Activated CD4-positive, alpha-beta T cell treated with anti-CD3 and anti-CD28 coated beads, Interleukin-2, amount 10 ng/mL, durations not matched to agents 24 days and 14 days (primary cell): ENCODE data around the gene KCNJ15. TPM values are rescaled to one million over a fixed set of nuclear protein-coding genes. Genes with fewer than 3 reads are reported as not detected.

Experiments used
- DNase-seq: peaks from one replicate; pipeline ENCODE4 v3.0.0; 2022
- H3K27ac Mint-ChIP-seq: one replicate; pipeline ENCODE4 v1.8.0; 2022; ENCODE audit warnings: mild to moderate bottlenecking, mixed read lengths
- H3K27me3 Mint-ChIP-seq: one replicate; pipeline ENCODE4 v1.8.0; 2022; ENCODE audit warnings: mixed read lengths
- H3K36me3 Mint-ChIP-seq: one replicate; pipeline ENCODE4 v1.8.0; 2022; ENCODE audit warnings: low read depth, mild to moderate bottlenecking, mixed read lengths
- H3K4me1 Mint-ChIP-seq: one replicate; pipeline ENCODE4 v1.8.0; 2021; ENCODE audit warnings: mixed read lengths
- H3K4me3 Mint-ChIP-seq: one replicate; pipeline ENCODE4 v1.8.0; 2022; ENCODE audit warnings: mild to moderate bottlenecking, moderate library complexity, mixed read lengths
- H3K9me3 Mint-ChIP-seq: one replicate; pipeline ENCODE4 v1.8.0; 2021; ENCODE audit warnings: mixed read lengths
- intact Hi-C: fragments of 100-400 bp; cut with micrococcal nuclease; formaldehyde crosslinking; loops from one replicate; pipeline ENCODE4 v1.15.1; 2023
- total RNA-seq: library from RNA; stranded (reverse); gene quantifications from 2 replicates; pipeline ENCODE4 v1.2.3, GENCODE V29; 2022

The KCNJ15 gene
- total RNA-seq: 2.0 and 2.3 TPM in 2 replicates

DNA sequence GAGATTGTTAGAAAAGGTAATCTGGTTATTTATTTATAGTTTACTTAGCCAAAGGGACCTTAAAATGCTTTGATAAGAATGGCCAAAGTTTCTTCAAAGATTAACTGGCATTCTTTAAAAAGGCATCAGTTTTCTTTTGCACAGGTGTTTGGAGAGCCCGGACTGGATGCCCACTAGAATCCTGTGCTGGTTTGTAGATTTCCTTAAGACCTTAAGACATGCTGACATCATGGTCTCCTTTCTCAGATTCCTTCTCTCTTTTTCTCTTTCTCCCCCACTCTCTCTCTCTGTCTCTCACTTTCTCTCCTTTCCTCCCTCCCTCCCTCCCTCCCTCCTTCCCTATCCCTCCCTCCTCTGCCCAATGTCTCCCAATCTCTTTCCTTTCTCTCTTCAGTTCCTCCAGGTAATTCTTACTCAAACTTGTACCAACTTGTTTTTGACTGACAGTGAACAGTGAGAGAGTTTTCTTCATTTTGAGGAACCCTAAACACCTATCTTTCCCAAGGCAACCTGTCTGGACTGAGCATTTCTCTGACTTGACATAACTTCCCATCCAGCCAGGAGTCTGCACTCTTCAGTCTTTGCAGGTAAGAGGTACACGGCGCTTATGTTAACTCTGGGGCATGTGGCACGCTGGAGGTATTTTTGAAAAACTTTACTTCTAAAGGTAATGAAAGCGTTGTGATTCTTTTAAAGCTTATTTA, at the start of gene KCNJ15:
TSS of gene KCNJ15 (plus strand) at position 393 of the 704 bp plus-strand sequence. CDS start 42,271 bp downstream, outside the sequence.
- no peak within 1 kb of the TSS for H3K4me3 Mint-ChIP-seq
- H3K27me3 Mint-ChIP-seq: peaks cover 45% of the 10 kb centered on the region
- no peak for DNase-seq
- no peak within 1 kb of the TSS for H3K27ac Mint-ChIP-seq
- no peaks in the 10 kb centered on the region for H3K9me3 Mint-ChIP-seq
- H3K36me3 Mint-ChIP-seq: no peaks in the 10 kb centered on the region
- peaks cover 2% of the 10 kb centered on the region for H3K4me1 Mint-ChIP-seq
- intact Hi-C loops: no loop called here

DNA sequence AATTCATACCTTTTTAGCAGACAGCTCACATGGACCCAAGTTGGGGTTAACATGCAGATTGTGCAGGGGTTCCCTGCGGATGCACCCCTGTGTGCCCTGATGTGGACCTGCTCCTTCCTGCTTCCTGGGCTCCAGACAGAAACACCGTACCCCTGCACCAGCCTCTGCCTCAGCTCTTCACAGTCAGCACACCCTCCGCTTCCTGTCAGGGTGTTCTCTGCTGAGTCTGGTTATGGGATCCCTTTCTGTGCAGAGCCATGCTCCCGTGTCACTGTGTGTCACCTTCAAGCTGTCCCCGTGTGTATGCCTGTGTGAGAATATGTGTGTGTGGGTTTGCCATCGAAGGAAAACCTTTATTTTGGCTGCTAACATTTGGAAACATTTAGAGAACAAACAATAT, 48.7 kb upstream of the KCNJ15 start:
- no peaks in the 10 kb centered on the region for H3K4me1 Mint-ChIP-seq
- peaks cover 21% of the 10 kb centered on the region for H3K27me3 Mint-ChIP-seq
- DNase-seq: peak; percentile 54

DNA sequence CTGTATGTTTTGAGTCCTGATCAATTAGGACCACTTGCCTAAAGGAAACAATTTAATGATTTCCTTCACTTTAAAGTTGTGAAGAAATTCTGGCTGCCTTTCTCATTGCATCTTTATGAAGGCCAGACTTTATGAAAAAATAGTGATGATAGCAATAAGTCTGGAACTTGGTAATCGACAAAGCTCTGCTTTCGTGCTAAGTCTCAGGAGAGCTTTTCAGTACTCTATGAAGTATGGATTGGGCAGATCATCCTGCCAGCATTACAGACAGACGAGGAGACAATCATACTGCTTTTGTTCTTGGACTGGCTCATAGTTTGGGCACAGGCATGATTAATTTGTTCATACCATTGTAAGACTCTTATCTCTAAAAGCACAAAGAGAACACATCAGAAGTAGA, 45.5 kb upstream of the KCNJ15 start:
- intact Hi-C loops: no loop called here
- peaks cover 20% of the 10 kb centered on the region for H3K27me3 Mint-ChIP-seq
- H3K4me3 Mint-ChIP-seq: no peak overlapping the region
- DNase-seq: peak; percentile 28
- H3K27ac Mint-ChIP-seq: no peak overlapping the region
- no peaks in the 10 kb centered on the region for H3K4me1 Mint-ChIP-seq
- peaks cover 6% of the 10 kb centered on the region for H3K9me3 Mint-ChIP-seq
- no peaks in the 10 kb centered on the region for H3K36me3 Mint-ChIP-seq

More for the DNA sequence above, 48.7 kb upstream of the KCNJ15 start:
- intact Hi-C loops: no loop called here
- Mint-ChIP-seq H3K4me3 (no peak overlapping the region), H3K36me3 (no peaks in the 10 kb centered on the region), H3K9me3 (peaks cover 6% of the 10 kb centered on the region), H3K27ac (no peak overlapping the region)

DNA sequence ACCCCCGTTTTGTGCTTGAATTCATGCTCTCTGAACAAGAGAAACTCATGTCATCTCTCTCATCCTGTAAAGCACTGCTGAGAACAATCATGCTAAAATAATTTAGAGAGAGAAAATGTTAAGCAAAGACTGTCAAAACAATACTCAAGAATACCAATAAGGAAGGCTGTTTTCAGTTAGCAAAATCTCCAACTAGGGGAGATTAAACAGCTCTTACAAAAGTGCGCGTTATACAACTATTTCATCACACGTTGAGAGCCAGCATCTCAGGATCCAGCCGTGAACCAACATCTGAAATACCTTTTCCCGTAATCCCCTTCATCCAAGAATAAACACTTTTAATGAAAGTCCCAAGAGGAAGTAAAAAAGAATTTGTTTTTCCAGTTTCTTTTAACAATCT, 44.1 kb upstream of the KCNJ15 start:
- Mint-ChIP-seq H3K36me3 (no peaks in the 10 kb centered on the region), H3K27ac (no peak overlapping the region), H3K9me3 (peaks cover 6% of the 10 kb centered on the region), H3K4me3 (no peak overlapping the region), H3K27me3 (peaks cover 20% of the 10 kb centered on the region), H3K4me1 (no peaks in the 10 kb centered on the region)
- intact Hi-C loops: no loop called here
- DNase-seq: no peak

DNA sequence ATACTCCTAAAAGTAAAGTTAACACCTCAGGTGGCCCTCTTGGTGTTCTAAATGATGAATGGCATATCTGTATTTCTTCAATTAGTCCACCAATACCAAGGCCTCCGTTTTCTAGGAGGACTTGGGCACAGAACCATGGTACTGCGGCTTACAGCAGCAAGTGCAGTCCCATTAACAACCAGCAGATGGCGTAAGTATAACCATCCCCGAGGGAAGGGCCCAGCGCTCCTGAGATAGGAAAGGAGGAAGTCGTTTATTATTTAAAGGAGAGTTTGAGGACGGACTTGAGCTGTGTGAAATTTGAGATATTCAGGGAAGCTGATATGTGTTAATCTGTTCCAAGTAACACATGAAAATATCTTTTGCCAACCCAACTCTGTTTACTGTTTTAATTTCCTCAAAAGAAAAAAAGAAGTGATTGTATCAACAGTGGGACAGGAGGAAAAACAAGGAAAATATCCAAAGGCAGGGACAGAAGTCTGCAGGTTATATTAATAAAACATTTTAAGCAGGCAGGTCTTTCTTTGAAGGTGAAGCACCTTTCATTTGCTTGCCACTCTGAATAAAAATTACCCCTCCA, 37.7 kb upstream of the KCNJ15 start:
- peaks cover 3% of the 10 kb centered on the region for H3K4me1 Mint-ChIP-seq
- H3K36me3 Mint-ChIP-seq: peaks cover 1% of the 10 kb centered on the region
- no peak overlapping the region for H3K4me3 Mint-ChIP-seq
- peaks cover 13% of the 10 kb centered on the region for H3K9me3 Mint-ChIP-seq
- H3K27ac Mint-ChIP-seq: no peak overlapping the region
- no peaks in the 10 kb centered on the region for H3K27me3 Mint-ChIP-seq
- intact Hi-C loops: loop anchor here (1.0 to 2.0 kb wide), 3 partner anchors 60 to 137 kb away; no protein-coding TSS in a partner anchor
- peak; percentile 89 for DNase-seq

DNA sequence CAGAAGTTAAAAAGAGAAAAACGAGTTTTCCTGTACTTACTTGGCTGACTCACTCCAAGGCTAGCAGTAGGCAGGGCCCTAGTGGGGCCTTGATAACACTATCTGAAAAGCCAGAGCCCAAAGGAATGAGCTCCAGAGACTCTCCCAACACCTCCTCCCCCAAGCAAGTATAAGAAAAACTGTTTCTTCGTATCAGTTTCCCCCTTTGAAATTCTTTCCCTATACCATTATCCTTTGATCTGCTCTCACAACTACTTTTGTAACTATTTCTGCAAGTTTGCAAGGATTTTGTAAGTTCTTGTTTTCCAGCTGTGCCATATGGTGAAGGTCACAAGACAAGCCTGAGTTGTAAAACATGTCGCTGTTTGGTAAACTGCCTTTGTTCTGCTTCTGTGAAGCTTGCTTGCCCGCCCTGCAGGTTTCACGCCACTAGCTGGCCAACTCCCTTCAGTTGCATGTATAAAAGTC, 36.5 kb upstream of the KCNJ15 start:
- H3K27ac Mint-ChIP-seq: no peak overlapping the region
- no peak for DNase-seq
- peaks cover 3% of the 10 kb centered on the region for H3K4me1 Mint-ChIP-seq
- H3K4me3 Mint-ChIP-seq: no peak overlapping the region
- intact Hi-C loops: loop anchor here (5.0 kb wide), 1 partner anchor 57 kb away; no protein-coding TSS in a partner anchor
- H3K27me3 Mint-ChIP-seq: no peaks in the 10 kb centered on the region
- H3K9me3 Mint-ChIP-seq: peaks cover 16% of the 10 kb centered on the region
- peaks cover 1% of the 10 kb centered on the region for H3K36me3 Mint-ChIP-seq

DNA sequence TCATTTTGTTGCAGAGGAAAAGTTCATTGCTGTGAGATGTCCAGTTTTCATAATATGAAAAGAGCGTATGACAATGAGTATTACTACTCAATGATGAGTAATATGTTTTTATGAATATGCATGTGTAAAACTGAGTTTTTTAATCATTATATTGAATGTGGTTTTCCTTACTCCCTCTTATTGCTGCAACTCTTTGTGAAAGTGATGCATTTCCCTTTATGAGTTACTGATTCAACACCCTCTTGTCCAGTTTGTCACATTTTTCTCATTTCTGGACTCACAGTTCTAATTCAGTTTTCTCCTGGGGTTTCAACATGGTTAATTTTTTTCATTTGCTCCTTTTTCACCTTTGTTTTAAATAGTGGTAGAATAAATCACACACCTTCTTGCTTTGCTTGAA, 35.2 kb upstream of the KCNJ15 start:
- peaks cover 3% of the 10 kb centered on the region for H3K4me1 Mint-ChIP-seq
- peaks cover 1% of the 10 kb centered on the region for H3K36me3 Mint-ChIP-seq
- intact Hi-C loops: loop anchor here (5.0 kb wide), 1 partner anchor 56 kb away; no protein-coding TSS in a partner anchor
- no peak overlapping the region for H3K27ac Mint-ChIP-seq
- H3K4me3 Mint-ChIP-seq: no peak overlapping the region
- H3K9me3 Mint-ChIP-seq: peaks cover 16% of the 10 kb centered on the region
- H3K27me3 Mint-ChIP-seq: no peaks in the 10 kb centered on the region
- DNase-seq: no peak

DNA sequence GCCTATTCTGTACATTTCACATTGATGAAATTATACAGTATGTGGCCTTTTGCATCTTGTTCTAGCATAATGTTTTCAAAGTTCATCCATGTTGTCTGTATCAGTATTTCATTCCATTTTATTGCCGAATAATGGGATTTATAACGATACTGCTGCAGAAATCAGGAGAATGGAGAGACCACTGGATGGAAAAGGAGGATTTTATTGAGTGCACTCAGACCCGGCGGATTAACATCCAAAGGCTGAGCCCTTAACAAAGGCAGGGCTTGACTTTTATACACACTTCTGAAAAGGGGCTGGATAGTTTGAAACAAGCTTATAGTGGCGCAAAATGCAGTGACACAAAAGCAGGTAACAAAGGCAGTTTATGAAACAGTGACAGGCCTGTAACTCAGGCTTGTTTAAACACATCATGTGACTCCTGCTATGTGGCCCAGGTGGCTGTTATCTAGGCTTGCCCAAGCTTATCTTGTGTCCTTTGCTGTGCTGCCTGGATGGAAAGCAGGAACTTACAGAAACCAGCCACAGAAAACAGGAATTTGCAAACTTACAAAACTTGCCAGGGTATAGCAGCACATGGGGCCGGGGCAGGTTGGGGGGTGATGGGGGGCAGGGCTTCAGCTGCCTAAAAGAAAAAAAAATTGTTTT, 32.8 kb upstream of the KCNJ15 start:
- H3K9me3 Mint-ChIP-seq: peaks cover 32% of the 10 kb centered on the region
- H3K27me3 Mint-ChIP-seq: no peaks in the 10 kb centered on the region
- peaks cover 7% of the 10 kb centered on the region for H3K36me3 Mint-ChIP-seq
- H3K4me3 Mint-ChIP-seq: no peak overlapping the region
- no peak overlapping the region for H3K27ac Mint-ChIP-seq
- no peak for DNase-seq
- intact Hi-C loops: loop anchor here (5.0 kb wide), 1 partner anchor 53 kb away; no protein-coding TSS in a partner anchor
- H3K4me1 Mint-ChIP-seq: peaks cover 2% of the 10 kb centered on the region

DNA sequence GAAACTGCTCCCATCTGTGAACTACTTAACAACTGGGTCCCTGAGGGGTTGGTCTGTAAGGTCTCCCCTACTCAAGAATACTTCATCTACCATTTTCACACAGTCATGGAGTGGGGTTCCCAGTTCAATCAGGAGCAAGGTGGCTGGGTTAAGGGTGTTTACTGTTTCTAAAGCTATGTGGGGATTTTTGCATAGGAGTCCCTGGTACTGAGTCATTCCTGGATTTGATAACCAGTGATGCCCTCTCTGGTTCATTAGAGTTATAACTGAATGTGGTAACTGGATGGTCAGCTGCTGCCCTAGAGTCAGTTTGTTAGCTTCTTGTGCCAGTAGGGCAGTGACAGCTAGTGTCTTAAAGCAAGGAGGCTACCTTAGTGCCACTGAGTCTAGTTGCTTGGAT, 29.4 kb upstream of the KCNJ15 start:
- peak; percentile 37 for DNase-seq
- H3K36me3 Mint-ChIP-seq: peaks cover 11% of the 10 kb centered on the region
- no peak overlapping the region for H3K4me3 Mint-ChIP-seq
- H3K27ac Mint-ChIP-seq: peak overlapping the region; percentile 15
- intact Hi-C loops: no loop called here
- H3K27me3 Mint-ChIP-seq: no peaks in the 10 kb centered on the region
- peaks cover 36% of the 10 kb centered on the region for H3K9me3 Mint-ChIP-seq
- no peaks in the 10 kb centered on the region for H3K4me1 Mint-ChIP-seq

DNA sequence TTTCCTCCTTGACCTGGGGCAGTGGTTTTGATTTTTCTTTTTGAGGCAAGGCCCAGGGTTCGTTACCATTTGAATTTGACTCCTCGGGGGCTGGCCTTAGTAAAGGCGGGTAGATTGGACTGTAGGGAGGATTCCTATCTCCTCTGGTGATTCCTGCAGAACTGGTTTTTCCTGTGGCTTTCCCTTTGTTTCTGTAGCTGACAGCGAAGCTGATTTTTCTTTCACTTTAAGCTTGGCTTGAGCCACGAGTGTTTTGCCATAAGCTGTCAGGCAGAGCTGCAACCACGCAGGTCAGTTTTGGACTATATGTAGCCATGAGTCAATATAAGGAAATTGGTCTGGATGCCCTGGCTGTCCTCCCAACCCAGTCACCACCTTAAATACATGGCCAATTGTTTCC, 28.7 kb upstream of the KCNJ15 start:
- peak; percentile 26 for DNase-seq
- Mint-ChIP-seq H3K27ac (no peak overlapping the region), H3K36me3 (peaks cover 11% of the 10 kb centered on the region), H3K9me3 (peaks cover 36% of the 10 kb centered on the region), H3K4me3 (no peak overlapping the region), H3K27me3 (no peaks in the 10 kb centered on the region), H3K4me1 (no peaks in the 10 kb centered on the region)
- intact Hi-C loops: no loop called here

DNA sequence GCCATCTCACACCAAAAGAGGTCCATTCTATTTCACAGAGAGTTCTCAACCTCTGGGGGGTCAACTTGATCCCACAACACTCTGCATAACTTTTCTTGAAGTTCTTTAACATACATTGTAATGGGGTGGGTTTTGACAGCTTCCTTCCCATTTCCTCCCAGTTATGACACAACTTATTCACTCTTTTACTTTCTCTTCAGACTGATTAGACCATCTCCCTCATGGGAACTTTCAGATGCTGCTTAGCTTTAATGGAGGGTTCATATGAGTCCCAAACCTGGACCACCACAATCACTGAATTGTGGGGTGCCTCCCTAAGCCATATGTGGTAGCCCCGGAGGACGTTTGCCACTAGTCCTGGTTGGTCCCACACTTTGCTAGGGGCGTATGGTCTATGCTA, 28.3 kb upstream of the KCNJ15 start:
- H3K9me3 Mint-ChIP-seq: peaks cover 33% of the 10 kb centered on the region

DNA sequence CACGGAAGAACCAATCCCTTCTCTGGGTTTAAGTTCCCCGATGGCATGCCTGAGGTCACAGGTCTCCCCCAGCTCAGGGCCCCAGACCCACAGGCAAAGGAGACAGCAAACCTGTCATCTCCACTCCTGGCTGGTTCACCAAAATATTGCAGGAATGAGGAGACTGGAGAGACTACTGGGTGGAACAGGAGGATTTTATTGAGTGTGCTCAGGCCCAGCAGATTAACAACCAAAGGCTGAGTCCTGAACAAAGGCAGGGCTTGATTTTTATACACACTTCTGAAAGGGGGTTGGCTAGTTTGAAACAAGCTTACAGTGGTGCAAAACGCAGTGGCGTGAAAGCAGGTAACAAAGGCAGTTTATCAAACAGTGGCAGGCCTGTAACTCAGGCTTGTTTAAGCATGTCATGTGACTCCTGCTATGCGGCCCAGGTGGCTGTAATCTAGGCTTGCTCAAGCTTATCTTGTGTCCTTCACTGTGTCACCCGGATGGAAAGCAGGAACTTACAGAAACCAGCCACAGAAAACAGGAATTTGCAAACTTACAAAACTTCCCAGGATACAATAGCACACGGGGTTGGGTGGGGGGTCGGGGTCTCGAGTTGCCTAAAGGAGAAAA, 27.4 kb upstream of the KCNJ15 start:
- Mint-ChIP-seq H3K36me3 (peaks cover 9% of the 10 kb centered on the region), H3K27ac (no peak overlapping the region), H3K4me3 (no peak overlapping the region), H3K4me1 (no peaks in the 10 kb centered on the region), H3K9me3 (peaks cover 27% of the 10 kb centered on the region), H3K27me3 (no peaks in the 10 kb centered on the region)
- intact Hi-C loops: no loop called here
- DNase-seq: no peak

More for the DNA sequence above, 28.3 kb upstream of the KCNJ15 start:
- H3K4me3 Mint-ChIP-seq: no peak overlapping the region
- no peak for DNase-seq
- H3K36me3 Mint-ChIP-seq: peaks cover 11% of the 10 kb centered on the region
- H3K4me1 Mint-ChIP-seq: no peaks in the 10 kb centered on the region
- no peaks in the 10 kb centered on the region for H3K27me3 Mint-ChIP-seq
- H3K27ac Mint-ChIP-seq: no peak overlapping the region
- intact Hi-C loops: no loop called here

DNA sequence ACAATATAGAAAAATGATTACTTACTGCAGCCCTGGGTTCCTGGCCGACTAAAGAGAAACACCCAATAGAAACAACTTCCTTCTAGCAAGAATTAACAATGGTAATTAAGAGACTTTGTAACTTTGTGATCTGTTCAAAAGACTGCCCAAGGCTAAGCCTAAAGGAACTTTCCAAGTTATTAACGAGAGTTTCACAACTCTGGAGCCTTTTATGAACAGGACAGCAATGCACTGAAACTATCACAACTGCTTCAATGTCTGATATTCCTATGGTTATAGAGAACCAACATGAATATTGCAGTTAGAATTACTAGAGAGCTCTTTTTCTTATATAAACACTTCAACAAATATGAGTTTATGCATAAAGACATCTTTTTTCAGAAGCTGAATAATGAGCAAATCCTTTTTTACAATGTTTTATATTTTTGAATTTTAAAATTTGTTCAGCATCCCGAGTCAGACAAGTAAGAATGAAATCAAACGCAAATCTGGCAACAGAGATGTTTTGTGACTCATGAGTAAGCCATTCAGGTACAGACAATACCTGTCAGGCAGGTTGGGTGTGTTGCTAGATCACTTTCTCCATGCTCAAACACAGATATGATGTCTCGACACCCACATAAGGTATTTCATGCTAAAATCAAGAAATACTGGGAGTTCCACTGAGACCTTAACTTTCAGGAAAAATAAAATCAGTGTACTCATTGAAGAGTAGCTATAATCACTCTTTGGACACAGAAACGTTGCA, 22.2 kb upstream of the KCNJ15 start:
- Mint-ChIP-seq H3K4me3 (no peak overlapping the region), H3K4me1 (peaks cover 5% of the 10 kb centered on the region), H3K36me3 (peaks cover 4% of the 10 kb centered on the region), H3K9me3 (peaks cover 12% of the 10 kb centered on the region), H3K27ac (no peak overlapping the region), H3K27me3 (no peaks in the 10 kb centered on the region)
- intact Hi-C loops: no loop called here
- no peak for DNase-seq
